ENCODE measurements around the gene NEK3.
"Not testable (repeated sequence)": the region's sequence is repeated elsewhere in the genome, so short reads cannot be mapped to it uniquely, and the experiment has no call there.

Gene NEK3

GRCh38 chr13:52159159-52159982 lies at the start of gene NEK3:
Gene NEK3, minus strand, starts transcription at chr13:52159597. Its CDS starts 3,406 bp downstream, at chr13:52156191.
- DNase-seq: no peak

GRCh38 chr13:52208384-52208783 lies 49.0 kb upstream of the NEK3 start:
- not testable (repeated sequence) for DNase-seq

- not testable (repeated sequence) for DNase-seq
These were observed 48.5 kb upstream of the NEK3 start for GRCh38 chr13:52207896-52208295.

- DNase-seq: not testable (repeated sequence)
These were observed 47.9 kb upstream of the NEK3 start for GRCh38 chr13:52207337-52207736.

GRCh38 chr13:52204546-52204945 lies 45.1 kb upstream of the NEK3 start:
- DNase-seq: not testable (repeated sequence)

GRCh38 chr13:52203864-52204263 lies 44.5 kb upstream of the NEK3 start:
- DNase-seq: not testable (repeated sequence)

GRCh38 chr13:52202506-52202905 lies 43.1 kb upstream of the NEK3 start:
- DNase-seq: not testable (repeated sequence)

- not testable (repeated sequence) for DNase-seq
These were observed 42.2 kb upstream of the NEK3 start for GRCh38 chr13:52201439-52202193.

GRCh38 chr13:52195401-52195837 lies 36.0 kb upstream of the NEK3 start:
- no peak for DNase-seq

GRCh38 chr13:52194184-52194868 lies 34.9 kb upstream of the NEK3 start:
- DNase-seq: peak; percentile 8

GRCh38 chr13:52193587-52194183 lies 34.3 kb upstream of the NEK3 start:
- DNase-seq: not testable (repeated sequence)

GRCh38 chr13:52187424-52188187 lies 28.2 kb upstream of the NEK3 start:
- not testable (repeated sequence) for DNase-seq

GRCh38 chr13:52187029-52187423 lies 27.6 kb upstream of the NEK3 start:
- no peak for DNase-seq

GRCh38 chr13:52181316-52181954 lies 22.0 kb upstream of the NEK3 start:
- DNase-seq: not testable (repeated sequence)

- no peak for DNase-seq
These were observed 20.5 kb upstream of the NEK3 start for GRCh38 chr13:52179925-52180324.

- no peak for DNase-seq
These were observed 17.9 kb upstream of the NEK3 start for GRCh38 chr13:52177276-52177675.

GRCh38 chr13:52173970-52174369 lies 14.6 kb upstream of the NEK3 start:
- DNase-seq: not testable (repeated sequence)

GRCh38 chr13:52173373-52173772 lies 14.0 kb upstream of the NEK3 start:
- DNase-seq: no peak

GRCh38 chr13:52171686-52172085 lies 12.3 kb upstream of the NEK3 start:
- not testable (repeated sequence) for DNase-seq

GRCh38 chr13:52170828-52171391 lies 11.5 kb upstream of the NEK3 start:
- DNase-seq: not testable (repeated sequence)

GRCh38 chr13:52169839-52170238 lies 10.4 kb upstream of the NEK3 start:
- DNase-seq: no peak
